GM21529 (cell line): ENCODE measurements around the gene LGALS7.

Source experiments
- ATAC-seq: cut with Tn5 transposase; IDR thresholded peaks from one replicate; pipeline ENCODE4 v1.9.1; 2021; ENCODE audit not compliant: unreplicated experiment

Gene LGALS7

DNA sequence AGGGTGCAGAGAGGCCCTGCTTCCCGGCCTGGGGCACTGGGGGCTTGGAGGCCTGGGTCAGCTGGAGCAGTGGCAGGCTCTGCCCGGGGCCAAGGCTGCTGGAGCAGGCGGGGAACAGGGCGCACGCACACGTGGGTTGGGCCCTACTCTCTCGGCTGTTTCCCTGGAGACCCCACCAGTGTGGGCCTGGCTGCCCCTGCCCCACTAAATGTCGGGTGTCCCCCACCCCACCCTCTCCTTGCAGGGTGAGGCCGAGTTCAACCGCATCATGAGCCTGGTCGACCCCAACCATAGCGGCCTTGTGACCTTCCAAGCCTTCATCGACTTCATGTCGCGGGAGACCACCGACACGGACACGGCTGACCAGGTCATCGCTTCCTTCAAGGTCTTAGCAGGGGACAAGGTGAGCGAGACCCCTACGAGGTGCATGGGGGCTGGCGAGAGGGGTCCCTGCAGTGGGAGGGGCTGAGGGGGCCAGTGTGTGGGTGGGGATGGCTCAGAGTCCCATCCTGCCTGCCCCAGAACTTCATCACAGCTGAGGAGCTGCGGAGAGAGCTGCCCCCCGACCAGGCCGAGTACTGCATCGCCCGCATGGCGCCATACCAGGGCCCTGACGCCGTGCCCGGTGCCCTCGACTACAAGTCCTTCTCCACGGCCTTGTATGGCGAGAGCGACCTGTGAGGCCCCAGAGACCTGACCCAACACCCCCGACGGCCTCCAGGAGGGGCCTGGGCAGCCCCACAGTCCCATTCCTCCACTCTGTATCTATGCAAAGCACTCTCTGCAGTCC, 44.4 kb downstream of the LGALS7 start:
- ATAC-seq: no peak

DNA sequence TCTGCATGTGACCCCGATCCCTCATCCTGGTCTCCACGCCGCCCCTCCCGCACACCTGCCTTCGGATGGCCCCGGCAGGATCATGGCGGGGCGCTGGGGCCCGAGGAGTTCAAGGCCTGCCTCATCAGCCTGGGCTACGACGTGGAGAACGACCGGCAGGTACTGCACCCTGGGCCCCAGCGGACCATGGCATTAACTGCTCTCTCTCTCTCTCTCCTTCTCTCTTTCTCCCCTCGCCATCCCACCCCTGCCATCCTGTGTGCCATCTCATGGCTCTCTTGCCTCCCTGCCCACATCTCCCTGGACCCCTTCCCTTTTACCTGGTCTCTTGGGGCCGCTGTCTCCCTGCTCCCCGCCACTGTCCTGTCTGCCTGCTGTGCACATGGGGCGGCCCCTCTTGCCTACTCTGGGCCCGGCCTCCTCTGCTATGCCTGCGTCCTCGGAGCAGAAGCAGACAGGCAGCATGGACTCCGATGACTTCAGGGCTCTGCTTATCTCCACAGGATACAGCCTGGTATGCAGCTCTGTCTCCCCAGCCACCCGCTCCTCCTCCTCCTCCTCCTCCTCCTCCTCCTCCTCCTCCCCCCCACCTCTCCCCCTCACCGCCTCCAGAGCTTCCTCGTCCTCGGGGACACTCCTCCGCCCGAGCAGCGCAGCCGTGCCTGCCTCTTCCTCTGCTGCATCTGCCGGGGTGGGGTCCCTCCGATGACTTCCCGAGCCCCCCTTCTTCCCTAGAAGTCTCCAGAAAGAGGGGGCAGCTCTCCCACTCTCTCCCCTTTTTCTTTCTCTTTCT, 45.3 kb downstream of the LGALS7 start:
- ATAC-seq: no peak

DNA sequence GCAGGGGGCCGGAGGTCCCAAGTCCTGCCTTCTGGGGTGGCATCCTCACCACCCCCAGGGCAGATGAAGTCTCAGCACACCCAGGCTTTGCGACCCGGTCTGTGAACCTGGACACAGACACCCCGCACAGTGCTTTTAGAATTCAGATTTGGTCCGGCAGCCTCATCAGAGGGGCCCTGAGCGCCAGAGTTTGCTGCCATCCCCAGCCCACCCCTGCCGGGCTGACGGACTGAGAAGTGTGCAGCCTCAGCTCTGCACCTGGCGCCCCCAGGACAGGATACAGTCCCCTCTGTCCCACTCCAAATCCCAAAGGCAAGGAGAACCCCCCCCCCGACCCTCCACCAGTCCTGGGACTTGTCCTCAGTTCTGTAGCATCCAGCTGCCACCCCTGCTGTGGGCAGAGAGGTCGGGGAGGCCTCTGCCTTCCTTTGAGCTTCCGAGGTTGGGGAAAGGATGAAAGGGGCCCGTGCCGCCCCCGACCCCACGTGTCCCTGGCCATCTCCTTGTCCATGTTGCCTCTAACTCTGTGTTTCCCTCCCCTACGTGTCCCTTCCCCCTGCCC, 45.9 kb downstream of the LGALS7 start:
- no peak for ATAC-seq

DNA sequence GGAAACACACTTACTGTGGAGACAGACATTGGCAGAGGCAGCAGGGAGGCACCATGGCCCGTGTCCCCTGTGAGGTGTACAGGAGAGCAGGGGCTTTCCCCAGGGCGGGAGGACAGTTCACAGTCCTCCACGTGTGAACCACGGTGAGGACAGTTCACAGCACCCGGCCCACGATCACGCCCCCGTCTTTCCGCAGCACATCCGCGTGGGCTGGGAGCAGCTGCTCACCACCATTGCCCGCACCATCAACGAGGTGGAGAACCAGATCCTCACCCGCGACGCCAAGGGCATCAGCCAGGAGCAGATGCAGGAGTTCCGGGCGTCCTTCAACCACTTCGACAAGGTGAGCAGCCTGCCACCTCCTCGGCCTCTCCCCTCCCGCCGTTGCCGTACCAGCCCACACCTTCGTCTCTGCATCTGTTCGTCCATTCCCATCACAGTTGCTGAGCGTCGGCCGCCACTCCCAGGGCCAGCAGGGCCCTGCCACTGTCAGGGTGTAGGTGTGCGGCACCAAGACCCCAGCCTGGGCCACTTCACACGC, 46.5 kb downstream of the LGALS7 start:
- no peak for ATAC-seq

DNA sequence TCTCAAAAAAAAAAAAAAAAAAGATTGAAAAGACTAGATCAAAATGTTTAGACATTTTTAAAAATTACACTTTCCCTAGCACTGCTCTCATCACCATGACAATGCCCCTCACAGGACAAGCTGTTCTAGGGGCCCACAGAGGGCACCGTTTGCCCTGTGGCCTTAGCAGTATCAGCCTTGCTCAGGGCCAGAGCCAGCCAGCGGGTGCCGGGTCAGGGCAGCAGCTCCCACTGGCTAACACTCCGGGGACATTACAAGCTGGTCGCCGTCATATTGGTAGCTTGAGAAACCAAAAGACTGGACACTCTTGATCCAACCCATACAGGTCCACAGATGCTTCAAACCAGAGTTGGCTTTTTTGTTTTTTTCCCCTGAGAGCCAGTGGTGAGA, 47.0 kb downstream of the LGALS7 start:
- ATAC-seq: no peak

DNA sequence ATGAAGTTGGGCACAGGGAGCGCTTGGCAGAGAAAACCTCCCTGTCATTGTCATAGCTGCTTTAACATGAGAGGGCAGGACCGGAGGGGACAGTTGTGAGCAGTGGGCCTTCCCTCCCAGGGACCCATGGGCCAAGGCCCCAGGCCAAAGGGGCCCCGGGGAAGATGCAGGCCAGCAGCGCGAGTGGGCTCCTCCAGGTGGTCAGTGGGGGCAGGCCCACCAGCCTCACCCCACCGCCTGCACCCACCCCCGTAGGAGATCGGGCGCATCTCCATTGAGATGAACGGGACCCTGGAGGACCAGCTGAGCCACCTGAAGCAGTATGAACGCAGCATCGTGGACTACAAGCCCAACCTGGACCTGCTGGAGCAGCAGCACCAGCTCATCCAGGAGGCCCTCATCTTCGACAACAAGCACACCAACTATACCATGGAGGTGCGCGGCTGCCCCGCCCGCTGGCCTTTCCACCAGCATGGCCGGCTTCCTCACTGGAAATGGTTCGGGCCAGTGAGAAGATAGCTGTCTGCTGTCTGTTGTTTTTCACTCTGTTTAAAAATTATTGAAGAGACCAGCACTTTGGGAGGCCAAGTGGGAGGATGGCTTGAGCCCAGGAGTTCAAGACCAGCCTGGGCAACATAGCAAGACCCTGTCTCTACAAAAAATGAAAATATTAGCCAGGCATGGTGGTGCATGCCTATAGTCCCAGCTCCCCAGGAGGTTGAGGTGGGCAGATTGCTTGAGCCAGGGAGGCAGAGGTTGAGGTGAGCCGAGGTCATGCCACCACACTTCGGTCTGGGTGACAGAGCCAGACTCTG, 47.6 kb downstream of the LGALS7 start:
- no peak for ATAC-seq

DNA sequence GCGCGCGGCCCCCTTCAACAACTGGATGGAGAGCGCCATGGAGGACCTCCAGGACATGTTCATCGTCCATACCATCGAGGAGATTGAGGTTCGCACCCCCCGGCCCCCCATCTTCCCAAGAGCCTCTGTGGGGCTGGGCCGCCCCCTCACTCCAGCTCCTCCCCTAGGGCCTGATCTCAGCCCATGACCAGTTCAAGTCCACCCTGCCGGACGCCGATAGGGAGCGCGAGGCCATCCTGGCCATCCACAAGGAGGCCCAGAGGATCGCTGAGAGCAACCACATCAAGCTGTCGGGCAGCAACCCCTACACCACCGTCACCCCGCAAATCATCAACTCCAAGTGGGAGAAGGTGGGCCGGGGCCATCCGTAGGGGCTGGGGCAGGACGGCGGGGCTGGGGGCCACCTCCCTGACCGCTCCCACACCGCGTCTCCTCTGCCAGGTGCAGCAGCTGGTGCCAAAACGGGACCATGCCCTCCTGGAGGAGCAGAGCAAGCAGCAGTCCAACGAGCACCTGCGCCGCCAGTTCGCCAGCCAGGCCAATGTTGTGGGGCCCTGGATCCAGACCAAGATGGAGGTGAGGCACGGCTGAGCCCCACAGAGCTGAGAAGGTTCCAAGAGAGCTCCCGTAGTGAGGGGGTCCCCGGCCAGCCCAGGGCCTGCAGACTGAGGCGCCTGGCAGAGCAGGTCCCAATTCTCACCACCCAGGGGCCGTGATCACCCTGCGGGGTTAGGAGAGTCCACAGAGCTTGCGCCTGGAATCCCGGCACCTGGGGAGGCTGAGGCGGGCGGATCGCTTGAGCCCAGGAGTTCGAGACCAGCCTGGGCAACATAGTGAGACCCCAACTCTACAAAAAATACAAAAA, 49.1 kb downstream of the LGALS7 start:
- ATAC-seq: no peak

DNA sequence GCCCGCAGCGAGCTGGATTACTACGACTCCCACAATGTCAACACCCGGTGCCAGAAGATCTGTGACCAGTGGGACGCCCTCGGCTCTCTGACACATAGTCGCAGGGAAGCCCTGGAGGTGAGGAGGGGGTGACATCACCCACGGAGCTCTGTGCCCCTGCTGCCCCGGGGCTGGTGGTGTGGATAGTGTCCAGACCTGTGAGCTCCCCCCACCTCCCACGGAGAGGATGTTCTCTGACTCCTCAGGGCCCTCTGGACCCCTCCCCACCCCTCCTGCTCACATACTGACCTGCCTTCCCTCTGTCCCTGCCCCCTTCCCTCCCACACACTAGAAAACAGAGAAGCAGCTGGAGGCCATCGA, 49.7 kb downstream of the LGALS7 start:
- no peak for ATAC-seq

DNA sequence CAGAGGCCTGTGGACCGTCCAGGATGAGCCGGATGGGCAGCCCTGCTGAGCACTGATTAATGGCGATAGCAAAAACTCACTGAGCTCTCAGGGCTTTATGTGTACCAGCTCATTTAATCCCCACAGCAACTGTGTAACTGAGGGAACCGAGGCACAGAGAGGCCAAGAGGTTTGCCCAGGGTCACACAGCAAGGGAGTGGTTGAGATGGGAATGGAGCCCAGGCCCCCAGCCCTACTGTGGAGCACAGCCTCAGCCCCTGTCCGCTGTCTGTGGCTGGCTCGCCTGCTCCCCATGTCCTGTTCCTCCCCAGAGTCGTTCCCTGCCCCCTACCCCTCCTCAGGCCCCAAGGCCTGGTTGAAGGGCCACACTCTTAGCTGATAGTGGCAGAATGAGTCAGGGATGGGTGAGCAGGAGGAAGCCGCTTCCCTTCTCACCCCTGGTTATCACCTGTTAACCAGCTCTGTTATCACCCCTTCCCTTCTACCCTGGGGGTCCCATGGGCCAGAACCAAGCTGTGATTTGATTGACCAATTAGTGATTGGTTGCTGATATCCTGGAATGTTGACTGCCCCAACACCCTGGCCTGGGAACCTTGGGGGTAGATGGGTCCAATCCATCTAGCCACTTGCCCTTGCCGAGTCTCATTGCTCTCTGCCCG, 50.2 kb downstream of the LGALS7 start:
- ATAC-seq: no peak

DNA sequence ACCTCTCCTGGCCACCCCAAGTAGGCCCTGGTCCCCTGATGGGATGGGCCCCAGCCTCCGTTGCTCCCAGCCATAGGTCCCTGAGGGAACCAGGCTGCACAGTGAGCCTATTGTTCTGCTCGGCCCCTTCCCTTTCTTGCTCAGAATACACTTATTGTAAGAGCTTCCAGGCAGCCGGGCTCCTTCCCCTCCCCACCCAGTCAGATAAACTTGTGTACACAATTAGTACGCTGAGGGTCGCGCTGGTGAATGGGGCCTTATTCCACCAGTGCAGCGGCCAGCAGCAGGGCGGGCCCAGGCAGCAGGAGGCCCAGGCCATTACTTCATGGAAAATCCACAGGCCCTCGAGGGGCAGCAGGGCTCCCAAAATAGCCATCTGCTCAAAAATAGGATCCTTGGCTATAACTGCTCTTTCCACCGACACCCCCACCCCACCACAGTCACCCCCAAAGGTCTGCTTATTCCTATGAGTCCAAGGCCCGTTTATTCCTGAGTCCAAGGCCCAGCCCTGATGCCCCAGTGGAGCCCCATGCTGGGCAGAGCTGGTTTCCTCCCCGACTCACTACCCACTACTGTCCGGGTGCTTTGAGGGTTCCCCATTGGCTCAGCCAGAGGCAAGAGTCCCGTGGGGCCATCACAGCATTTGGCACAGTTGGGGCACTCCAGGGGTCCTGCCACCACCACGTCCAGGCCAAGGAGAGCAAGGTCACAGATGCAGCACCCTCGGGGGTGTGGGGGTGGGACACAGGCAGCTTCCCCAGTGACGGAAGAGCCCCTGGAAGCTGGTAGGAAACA, 51.1 kb downstream of the LGALS7 start:
- no peak for ATAC-seq

DNA sequence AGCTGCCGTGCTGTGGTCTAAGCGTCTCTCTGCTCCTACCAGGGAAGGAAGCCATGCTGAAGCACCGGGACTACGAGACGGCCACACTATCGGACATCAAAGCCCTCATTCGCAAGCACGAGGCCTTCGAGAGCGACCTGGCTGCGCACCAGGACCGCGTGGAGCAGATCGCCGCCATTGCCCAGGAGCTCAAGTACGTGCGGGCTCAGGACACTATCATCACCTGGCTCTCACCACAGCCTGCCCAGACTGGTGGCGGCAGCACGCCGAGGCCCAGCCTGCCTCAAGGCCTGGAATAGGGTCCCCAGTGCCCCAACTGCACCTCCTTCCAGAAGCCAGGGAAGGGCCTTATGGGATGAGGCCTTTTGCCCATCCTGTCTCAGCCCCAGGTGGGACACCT, 51.8 kb downstream of the LGALS7 start:
- ATAC-seq: no peak
